ENCODE results near the gene SIRT6. TPM values are rescaled to one million over a fixed set of nuclear protein-coding genes. Genes with fewer than 3 reads are reported as not detected.
"Not testable (repeated sequence)": the region's sequence is repeated elsewhere in the genome, so short reads cannot be mapped to it uniquely, and the experiment has no call there.

SIRT6 gene
- total and polyA plus RNA-seq, 2 donors (not counting 1 experiment from before 2014, with no cell fraction given): 8.8 to 9.2 TPM

- Histone ChIP-seq H3K9ac (ENCODE audit: insufficient read depth, low read length) (no peak overlapping the region), H2AFZ (ENCODE audit: low read length) (no peak overlapping the region), H3K4me3 (replicated peaks in 1 of 4; ENCODE audit: control extremely low read depth in 1 of 4, insufficient read depth in 1 of 4, low read depth in 3 of 4, low read length in 4 of 4) (no peak overlapping the region), H3K27me3 (ENCODE audit: control insufficient read depth, insufficient read depth, low read length) (no peaks in the 10 kb centered on the region), H3K9me3 (ENCODE audit: control insufficient read depth, insufficient read depth, low read depth, low read length) (no peaks in the 10 kb centered on the region), H3K79me2 (ENCODE audit: control insufficient read depth, insufficient read depth, low read length) (no peaks in the 10 kb centered on the region), H3K4me2 (ENCODE audit: extremely low read depth, insufficient read depth, low read length) (no peak overlapping the region), H3K27ac (ENCODE audit: insufficient read depth, low read length) (no peak overlapping the region), H4K20me1 (ENCODE audit: control insufficient read depth, extremely low read depth, insufficient read depth, low read length) (no peaks in the 10 kb centered on the region), H3K4me1 (ENCODE audit: control insufficient read depth, extremely low read depth, insufficient read depth, low read length) (peaks cover 2% of the 10 kb centered on the region), H3K36me3 (ENCODE audit: control insufficient read depth, insufficient read depth, low read length) (no peaks in the 10 kb centered on the region)
- no peak for DNase-seq (ENCODE audit: low read depth in 2 of 2)
- no peak for TF ChIP-seq CTCF (conservative IDR thresholded peaks at IDR 0.05 in 1 of 2, IDR thresholded peaks at IDR 0.05 in 1 of 2; ENCODE audit: low read depth in 1 of 2, low read length in 2 of 2)
- no peak for TF ChIP-seq EZH2 (IDR thresholded peaks at IDR 0.05; ENCODE audit: low read length, missing control alignments)
These were observed 45.7 kb downstream of the SIRT6 start for GRCh38 chr19:4136680-4137088.

GRCh38 chr19:4135386-4135785, 47.0 kb downstream of the SIRT6 start:
- not testable (repeated sequence) for DNase-seq (ENCODE audit: low read depth in 2 of 2)

GRCh38 chr19:4134351-4134750, 48.0 kb downstream of the SIRT6 start:
- H3K79me2 ChIP-seq (ENCODE audit: control insufficient read depth, insufficient read depth, low read length): no peaks in the 10 kb centered on the region
- no peak for TF ChIP-seq EZH2 (IDR thresholded peaks at IDR 0.05; ENCODE audit: low read length, missing control alignments)
- TF ChIP-seq CTCF (conservative IDR thresholded peaks at IDR 0.05 in 1 of 2, IDR thresholded peaks at IDR 0.05 in 1 of 2; ENCODE audit: low read depth in 1 of 2, low read length in 2 of 2): no peak
- no peaks in the 10 kb centered on the region for H4K20me1 ChIP-seq (ENCODE audit: control insufficient read depth, extremely low read depth, insufficient read depth, low read length)
- no peak overlapping the region for H3K4me3 ChIP-seq (replicated peaks in 1 of 4; ENCODE audit: control extremely low read depth in 1 of 4, insufficient read depth in 1 of 4, low read depth in 3 of 4, low read length in 4 of 4)
- no peak overlapping the region for H3K9ac ChIP-seq (ENCODE audit: insufficient read depth, low read length)
- DNase-seq (ENCODE audit: low read depth in 2 of 2): peak in 1 of 2 donors; percentile 18
- H3K36me3 ChIP-seq (ENCODE audit: control insufficient read depth, insufficient read depth, low read length): no peaks in the 10 kb centered on the region
- no peaks in the 10 kb centered on the region for H3K27me3 ChIP-seq (ENCODE audit: control insufficient read depth, insufficient read depth, low read length)
- no peak overlapping the region for H3K4me2 ChIP-seq (ENCODE audit: extremely low read depth, insufficient read depth, low read length)
- no peaks in the 10 kb centered on the region for H3K9me3 ChIP-seq (ENCODE audit: control insufficient read depth, insufficient read depth, low read depth, low read length)
- no peak overlapping the region for H3K27ac ChIP-seq (ENCODE audit: insufficient read depth, low read length)
- H2AFZ ChIP-seq (ENCODE audit: low read length): peak overlapping the region; percentile 17
- peaks cover 2% of the 10 kb centered on the region for H3K4me1 ChIP-seq (ENCODE audit: control insufficient read depth, extremely low read depth, insufficient read depth, low read length)

More at GRCh38 chr19:4135386-4135785, 47.0 kb downstream of the SIRT6 start:
- H2AFZ ChIP-seq (ENCODE audit: low read length); H3K9me3 ChIP-seq (ENCODE audit: control insufficient read depth, insufficient read depth, low read depth, low read length); H3K4me2 ChIP-seq (ENCODE audit: extremely low read depth, insufficient read depth, low read length); H3K27me3 ChIP-seq (ENCODE audit: control insufficient read depth, insufficient read depth, low read length); H3K27ac ChIP-seq (ENCODE audit: insufficient read depth, low read length); H3K36me3 ChIP-seq (ENCODE audit: control insufficient read depth, insufficient read depth, low read length); H3K79me2 ChIP-seq (ENCODE audit: control insufficient read depth, insufficient read depth, low read length); H4K20me1 ChIP-seq (ENCODE audit: control insufficient read depth, extremely low read depth, insufficient read depth, low read length); H3K4me3 ChIP-seq (replicated peaks in 1 of 4; ENCODE audit: control extremely low read depth in 1 of 4, insufficient read depth in 1 of 4, low read depth in 3 of 4, low read length in 4 of 4); H3K9ac ChIP-seq (ENCODE audit: insufficient read depth, low read length); H3K4me1 ChIP-seq (ENCODE audit: control insufficient read depth, extremely low read depth, insufficient read depth, low read length): not testable (repeated sequence)

All from fibroblast of lung (primary cell).